ENCODE data around the gene UCK2.

Gene UCK2

GRCh38 chr1:165856021-165856420 is 28.6 kb downstream of the UCK2 start:
- no peak for DNase-seq

GRCh38 chr1:165856606-165857005 is 29.2 kb downstream of the UCK2 start:
- no peak for DNase-seq

GRCh38 chr1:165857046-165857801 is 29.8 kb downstream of the UCK2 start:
- peak; percentile 46 to 67 for DNase-seq

GRCh38 chr1:165858364-165858823 is 31.0 kb downstream of the UCK2 start:
- DNase-seq, result no peak

GRCh38 chr1:165858967-165859845 is 31.8 kb downstream of the UCK2 start:
- DNase-seq, result no peak

GRCh38 chr1:165860065-165860464 is 32.7 kb downstream of the UCK2 start:
- DNase-seq, result no peak

- no peak for DNase-seq
These were observed 34.5 kb downstream of the UCK2 start for GRCh38 chr1:165861911-165862310.

GRCh38 chr1:165862448-165862847 is 35.0 kb downstream of the UCK2 start:
- DNase-seq, result peak in 1 of 2 donors; percentile 13

- DNase-seq, result no peak
These were observed 35.9 kb downstream of the UCK2 start for GRCh38 chr1:165863346-165863745.

GRCh38 chr1:165865633-165866340 is 38.4 kb downstream of the UCK2 start:
- DNase-seq, result no peak

GRCh38 chr1:165869343-165869742 is 41.9 kb downstream of the UCK2 start:
- DNase-seq, result no peak

GRCh38 chr1:165871311-165872067 is 44.1 kb downstream of the UCK2 start:
- peak; percentile 87 to 96 for DNase-seq

- DNase-seq, result no peak
These were observed 46.1 kb downstream of the UCK2 start for GRCh38 chr1:165873481-165873880.

- DNase-seq, result no peak
These were observed 47.2 kb downstream of the UCK2 start for GRCh38 chr1:165874643-165875042.

- no peak for DNase-seq
These were observed 47.8 kb downstream of the UCK2 start for GRCh38 chr1:165875171-165875570.

- no peak for DNase-seq
These were observed 48.2 kb downstream of the UCK2 start for GRCh38 chr1:165875604-165876003.

- DNase-seq, result no peak
These were observed 48.7 kb downstream of the UCK2 start for GRCh38 chr1:165876121-165876520.

- no peak for DNase-seq
These were observed 50.0 kb downstream of the UCK2 start for GRCh38 chr1:165877411-165877810.

GRCh38 chr1:165877940-165878556 is 50.6 kb downstream of the UCK2 start:
- peak; percentile 76 to 82 for DNase-seq

- DNase-seq, result no peak
These were observed 52.5 kb downstream of the UCK2 start for GRCh38 chr1:165879946-165880345.

- DNase-seq, result no peak
These were observed 53.6 kb downstream of the UCK2 start for GRCh38 chr1:165880993-165881392.
